GM12875 (cell line): ENCODE measurements around the gene GOLGA6L10.
"Not testable (repeated sequence)": the region's sequence is repeated elsewhere in the genome, so short reads cannot be mapped to it uniquely, and the experiment has no call there.

Source experiments
- H3K4me3 ChIP-seq: one replicate; pipeline ENCODE4 v1.5.1; 2011; ENCODE audit warnings: low read depth, low read length, control low read depth
- CTCF ChIP-seq: IDR thresholded peaks from 2 replicates; pipeline ENCODE4 v1.5.1; 2011; ENCODE audit warnings: low read depth, mild to moderate bottlenecking, control low read depth, inconsistent platforms, low read length, moderate library complexity, borderline replicate concordance; ENCODE audit not compliant: insufficient read depth

Gene GOLGA6L10

GRCh38 chr15:82362790-82363189 lies 13.5 kb upstream of the GOLGA6L10 start:
- H3K4me3 ChIP-seq, result not testable (repeated sequence)

GRCh38 chr15:82360618-82361017 lies 11.3 kb upstream of the GOLGA6L10 start:
- H3K4me3 ChIP-seq, result not testable (repeated sequence)

- not testable (repeated sequence) for H3K4me3 ChIP-seq
Observed at GRCh38 chr15:82355055-82355454, 5.8 kb upstream of the GOLGA6L10 start.

- peak overlapping the region; percentile 16 for H3K4me3 ChIP-seq
Observed at GRCh38 chr15:82354546-82354945, 5.3 kb upstream of the GOLGA6L10 start.

GRCh38 chr15:82347645-82348044 lies 1.6 kb downstream of the GOLGA6L10 start:
- not testable (repeated sequence) for H3K4me3 ChIP-seq

- H3K4me3 ChIP-seq, result not testable (repeated sequence)
Observed at GRCh38 chr15:82345176-82345575, 4.1 kb downstream of the GOLGA6L10 start.

- H3K4me3 ChIP-seq, result not testable (repeated sequence)
Observed at GRCh38 chr15:82344421-82344820, 4.9 kb downstream of the GOLGA6L10 start.

GRCh38 chr15:82343851-82344250 lies 5.4 kb downstream of the GOLGA6L10 start:
- not testable (repeated sequence) for H3K4me3 ChIP-seq

GRCh38 chr15:82342632-82343374 lies 6.5 kb downstream of the GOLGA6L10 start:
- not testable (repeated sequence) for H3K4me3 ChIP-seq
- TF ChIP-seq CTCF, result peak; percentile 37; the same call in 1 of the 2 replicates

- not testable (repeated sequence) for H3K4me3 ChIP-seq
Observed at GRCh38 chr15:82338573-82338972, 10.7 kb downstream of the GOLGA6L10 start.

- H3K4me3 ChIP-seq, result not testable (repeated sequence)
Observed at GRCh38 chr15:82338053-82338452, 11.2 kb downstream of the GOLGA6L10 start.

GRCh38 chr15:82337051-82337450 lies 12.2 kb downstream of the GOLGA6L10 start:
- H3K4me3 ChIP-seq, result not testable (repeated sequence)

GRCh38 chr15:82336180-82336647 lies 13.1 kb downstream of the GOLGA6L10 start:
- H3K4me3 ChIP-seq, result not testable (repeated sequence)

GRCh38 chr15:82335006-82335405 lies 14.3 kb downstream of the GOLGA6L10 start:
- not testable (repeated sequence) for H3K4me3 ChIP-seq

GRCh38 chr15:82334554-82334932 lies 14.7 kb downstream of the GOLGA6L10 start:
- not testable (repeated sequence) for H3K4me3 ChIP-seq

GRCh38 chr15:82333603-82334553 lies 15.4 kb downstream of the GOLGA6L10 start:
- H3K4me3 ChIP-seq, result not testable (repeated sequence)

- H3K4me3 ChIP-seq, result not testable (repeated sequence)
Observed at GRCh38 chr15:82332711-82333602, 16.3 kb downstream of the GOLGA6L10 start.

GRCh38 chr15:82331576-82332304 lies 17.5 kb downstream of the GOLGA6L10 start:
- not testable (repeated sequence) for H3K4me3 ChIP-seq
